ENCODE data around the gene LYST. TPM values are rescaled to one million over a fixed set of nuclear protein-coding genes. Genes with fewer than 3 reads are reported as not detected.

The LYST gene
- polyA plus RNA-seq, 1 donor from 2014 or later: 23.4 TPM

- TF ChIP-seq RAD21 (conservative IDR thresholded peaks at IDR 0.05) (no peak), CTCF (IDR thresholded peaks at IDR 0.05; ENCODE audit: poor library complexity, severe bottlenecking) (no peak), EZH2 (IDR thresholded peaks at IDR 0.05; ENCODE audit: borderline replicate concordance, insufficient read depth, low read length, poor library complexity, severe bottlenecking) (no peak), TAF1 (IDR thresholded peaks at IDR 0.05; ENCODE audit: low read depth) (no peak), SMC3 (conservative IDR thresholded peaks at IDR 0.05; ENCODE audit: poor library complexity) (no peak), REST (IDR thresholded peaks at IDR 0.05; ENCODE audit: borderline replicate concordance) (no peak)
- Histone ChIP-seq H3K4me3 (ENCODE audit: low read length) (no peak overlapping the region), H3K9me2 (ENCODE audit: insufficient read depth, low read length) (no peaks in the 10 kb centered on the region), H4K20me1 (ENCODE audit: insufficient read depth) (no peaks in the 10 kb centered on the region), H2AFZ (ENCODE audit: low read depth, low read length) (no peak overlapping the region), H3K9ac (ENCODE audit: low read length) (no peak overlapping the region), H3F3A (ENCODE audit: insufficient read depth, low read length, poor library complexity, severe bottlenecking) (no peaks in the 10 kb centered on the region), H3K27ac (ENCODE audit: low read length) (no peak overlapping the region), H3K79me2 (replicated peaks; ENCODE audit: insufficient read depth, low read length) (no peaks in the 10 kb centered on the region), H3K27me3 (ENCODE audit: insufficient read depth, low read depth, low read length) (no peaks in the 10 kb centered on the region), H3K9me3 (ENCODE audit: low read length) (no peaks in the 10 kb centered on the region), H3K4me2 (ENCODE audit: low read length) (no peak overlapping the region), H3K36me3 (ENCODE audit: insufficient read depth, low read length) (no peaks in the 10 kb centered on the region)
These were observed 9.7 kb upstream of the LYST start for GRCh38 chr1:235876402-235876841.

GRCh38 chr1:235875036-235875597 is 8.4 kb upstream of the LYST start:
- H3K36me3 ChIP-seq (ENCODE audit: insufficient read depth, low read length): no peaks in the 10 kb centered on the region
- no peak overlapping the region for H3K27ac ChIP-seq (ENCODE audit: low read length)
- H4K20me1 ChIP-seq (ENCODE audit: insufficient read depth): no peaks in the 10 kb centered on the region
- no peak overlapping the region for H3K4me3 ChIP-seq (ENCODE audit: low read length)
- no peaks in the 10 kb centered on the region for H3K79me2 ChIP-seq (replicated peaks; ENCODE audit: insufficient read depth, low read length)
- no peak overlapping the region for H3K4me2 ChIP-seq (ENCODE audit: low read length)
- no peak overlapping the region for H3K9ac ChIP-seq (ENCODE audit: low read length)
- H2AFZ ChIP-seq (ENCODE audit: low read depth, low read length): no peak overlapping the region
- H3K9me2 ChIP-seq (ENCODE audit: insufficient read depth, low read length): no peaks in the 10 kb centered on the region
- TF ChIP-seq POLR2AphosphoS5 (IDR thresholded peaks at IDR 0.05): no peak
- no peak for TF ChIP-seq RAD21 (conservative IDR thresholded peaks at IDR 0.05)
- H3K9me3 ChIP-seq (ENCODE audit: low read length): no peaks in the 10 kb centered on the region
- no peaks in the 10 kb centered on the region for H3F3A ChIP-seq (ENCODE audit: insufficient read depth, low read length, poor library complexity, severe bottlenecking)
- H3K27me3 ChIP-seq (ENCODE audit: insufficient read depth, low read depth, low read length): no peaks in the 10 kb centered on the region

DNA sequence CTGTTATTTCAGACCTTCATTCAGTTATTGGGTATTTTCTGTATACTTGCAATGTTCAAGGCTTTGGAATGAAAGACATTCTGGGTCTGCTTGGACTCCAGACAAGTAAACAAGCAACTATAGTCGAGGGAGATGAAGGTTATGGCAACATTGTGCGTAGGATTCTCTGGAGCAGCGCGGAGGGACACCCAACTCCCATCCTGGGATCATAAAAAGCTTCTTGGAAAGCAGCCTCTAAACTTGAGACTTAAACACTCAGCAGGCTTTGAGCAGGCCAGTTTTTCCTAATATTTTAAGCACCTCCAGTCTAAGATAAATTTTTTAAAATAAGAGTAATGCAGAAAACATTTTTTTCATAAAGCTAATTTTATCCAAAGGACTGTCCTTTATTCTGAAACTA is 7.6 kb upstream of the LYST start:
- TF ChIP-seq TAF1 (IDR thresholded peaks at IDR 0.05; ENCODE audit: low read depth) (no peak), RAD21 (conservative IDR thresholded peaks at IDR 0.05) (no peak), EZH2 (IDR thresholded peaks at IDR 0.05; ENCODE audit: borderline replicate concordance, insufficient read depth, low read length, poor library complexity, severe bottlenecking) (no peak), SMC3 (conservative IDR thresholded peaks at IDR 0.05; ENCODE audit: poor library complexity) (no peak)
- Histone ChIP-seq H3F3A (ENCODE audit: insufficient read depth, low read length, poor library complexity, severe bottlenecking) (no peaks in the 10 kb centered on the region), H3K36me3 (ENCODE audit: insufficient read depth, low read length) (no peaks in the 10 kb centered on the region), H3K4me3 (ENCODE audit: low read length) (no peak overlapping the region), H2AFZ (ENCODE audit: low read depth, low read length) (no peak overlapping the region), H3K9me2 (ENCODE audit: insufficient read depth, low read length) (no peaks in the 10 kb centered on the region), H3K9ac (ENCODE audit: low read length) (no peak overlapping the region), H3K27me3 (ENCODE audit: insufficient read depth, low read depth, low read length) (no peaks in the 10 kb centered on the region), H3K9me3 (ENCODE audit: low read length) (no peaks in the 10 kb centered on the region), H3K4me2 (ENCODE audit: low read length) (no peak overlapping the region), H3K79me2 (replicated peaks; ENCODE audit: insufficient read depth, low read length) (no peaks in the 10 kb centered on the region), H3K27ac (ENCODE audit: low read length) (no peak overlapping the region), H4K20me1 (ENCODE audit: insufficient read depth) (no peaks in the 10 kb centered on the region)

All from neural cell (in vitro differentiated cells).